Activated B cell treated with CpG ODN at 0.5 μM for 24 hours (primary cell): Measurements from ENCODE around the gene IL17RA. TPM values are rescaled to one million over a fixed set of nuclear protein-coding genes. Genes with fewer than 3 reads are reported as not detected.

Source experiments
- ATAC-seq: fragments of 200-7000 bp; cut with Tn5 transposase; one replicate; pipeline ENCODE4 v1.10.0; 2021; ENCODE audit warnings: low read depth, mild to moderate bottlenecking, moderate library complexity
- CTCF ChIA-PET: fragments of 350-600 bp; sonication (Branson Sonifier 250); formaldehyde crosslinking; loops from one replicate; lab custom pipeline; 2021; ENCODE audit warnings: antibody characterized with exemption; lab: Charles Lee
- POLR2A ChIA-PET: fragments of 350-600 bp; sonication (Branson Sonifier 250); formaldehyde crosslinking; loops from one replicate; lab custom pipeline; 2021; ENCODE audit warnings: antibody characterized with exemption; lab: Charles Lee
- DNase-seq: peaks from one replicate; pipeline ENCODE4 v3.0.0; 2022
- H3K27ac Mint-ChIP-seq: one replicate; pipeline ENCODE4 v1.8.0; 2020; ENCODE audit warnings: mixed read lengths
- H3K27me3 Mint-ChIP-seq: one replicate; pipeline ENCODE4 v1.8.0; 2021; ENCODE audit warnings: mixed read lengths
- H3K36me3 Mint-ChIP-seq: one replicate; pipeline ENCODE4 v1.8.0; 2021; ENCODE audit warnings: low read depth, mixed read lengths
- H3K4me1 Mint-ChIP-seq: one replicate; pipeline ENCODE4 v1.8.0; 2021; ENCODE audit warnings: mixed read lengths
- H3K4me3 Mint-ChIP-seq: one replicate; pipeline ENCODE4 v1.8.0; 2020; ENCODE audit warnings: mild to moderate bottlenecking, mixed read lengths
- H3K9me3 Mint-ChIP-seq: one replicate; pipeline ENCODE4 v1.8.0; 2020; ENCODE audit warnings: mixed read lengths
- CTCF ChIP-seq: fragments of 200-600 bp; IDR thresholded peaks from one replicate; pipeline ENCODE4 v1.8.0; 2022; ENCODE audit warnings: antibody characterized with exemption, mild to moderate bottlenecking
- intact Hi-C: fragments of 100-400 bp; cut with micrococcal nuclease; formaldehyde crosslinking; loops from one replicate; pipeline ENCODE4 v1.15.1; 2024
- total RNA-seq: library from RNA; stranded (reverse); gene quantifications from 2 replicates; pipeline ENCODE4 v1.2.3, GENCODE V29; 2022

IL17RA gene
- total RNA-seq, 1 donor from 2014 or later: 18.1 TPM

- DNase-seq: no peak
- H3K27me3 Mint-ChIP-seq: peaks cover 19% of the 10 kb centered on the region
- no peak for TF ChIP-seq CTCF
- no peaks in the 10 kb centered on the region for H3K9me3 Mint-ChIP-seq
- H3K27ac Mint-ChIP-seq: no peak overlapping the region
- peaks cover 35% of the 10 kb centered on the region for H3K4me1 Mint-ChIP-seq
- intact Hi-C loops: no loop called here
- H3K36me3 Mint-ChIP-seq: no peaks in the 10 kb centered on the region
- ChIA-PET CTCF (interaction anchor here (1.6 kb wide), 1 partner anchor 54 kb away, joined by 4 read pairs; no protein-coding TSS in a partner anchor), POLR2A (no interaction called here)
- ATAC-seq: no peak
- no peak overlapping the region for H3K4me3 Mint-ChIP-seq
Measured at GRCh38 chr22:17117400-17117799, 32.6 kb downstream of the IL17RA start.

GRCh38 chr22:17117890-17118289, 33.1 kb downstream of the IL17RA start:
- DNase-seq: no peak
- ChIA-PET CTCF (interaction anchor here (1.6 kb wide), 1 partner anchor 54 kb away, joined by 4 read pairs; no protein-coding TSS in a partner anchor), POLR2A (interaction anchor here (0.6 kb wide), 1 partner anchor 35 kb away, joined by 4 read pairs; no protein-coding TSS in a partner anchor)
- Mint-ChIP-seq H3K36me3 (no peaks in the 10 kb centered on the region), H3K27ac (no peak overlapping the region), H3K4me3 (peak overlapping the region; percentile 52), H3K9me3 (no peaks in the 10 kb centered on the region), H3K27me3 (peaks cover 23% of the 10 kb centered on the region), H3K4me1 (peaks cover 35% of the 10 kb centered on the region)
- no peak for TF ChIP-seq CTCF
- no peak for ATAC-seq
- intact Hi-C loops: no loop called here

- intact Hi-C loops: no loop called here
- CTCF ChIA-PET: interaction anchor here (1.6 kb wide), 1 partner anchor 53 kb away, joined by 4 read pairs; no protein-coding TSS in a partner anchor
- peaks cover 23% of the 10 kb centered on the region for H3K27me3 Mint-ChIP-seq
- no peak for TF ChIP-seq CTCF
- peak overlapping the region; percentile 52 for H3K4me3 Mint-ChIP-seq
- peaks cover 35% of the 10 kb centered on the region for H3K4me1 Mint-ChIP-seq
- POLR2A ChIA-PET: interaction anchor here (0.6 kb wide), 1 partner anchor 35 kb away, joined by 4 read pairs; no protein-coding TSS in a partner anchor
- no peak for DNase-seq
- ATAC-seq: no peak
- H3K27ac Mint-ChIP-seq: no peak overlapping the region
- H3K36me3 Mint-ChIP-seq: no peaks in the 10 kb centered on the region
- no peaks in the 10 kb centered on the region for H3K9me3 Mint-ChIP-seq
Measured at GRCh38 chr22:17118342-17118741, 33.5 kb downstream of the IL17RA start.

GRCh38 chr22:17119481-17120202, 34.8 kb downstream of the IL17RA start:
- no peak for ATAC-seq
- no peak overlapping the region for H3K27ac Mint-ChIP-seq
- intact Hi-C loops: no loop called here
- peaks cover 35% of the 10 kb centered on the region for H3K4me1 Mint-ChIP-seq
- H3K4me3 Mint-ChIP-seq: peak overlapping the region; percentile 41
- H3K27me3 Mint-ChIP-seq: peaks cover 27% of the 10 kb centered on the region
- CTCF ChIA-PET: no interaction called here
- H3K9me3 Mint-ChIP-seq: no peaks in the 10 kb centered on the region
- no peak for TF ChIP-seq CTCF
- POLR2A ChIA-PET: no interaction called here
- DNase-seq: no peak
- no peaks in the 10 kb centered on the region for H3K36me3 Mint-ChIP-seq

- no peak overlapping the region for H3K27ac Mint-ChIP-seq
- peak overlapping the region; percentile 24 for H3K4me3 Mint-ChIP-seq
- no peaks in the 10 kb centered on the region for H3K9me3 Mint-ChIP-seq
- H3K4me1 Mint-ChIP-seq: peaks cover 35% of the 10 kb centered on the region
- H3K36me3 Mint-ChIP-seq: no peaks in the 10 kb centered on the region
- ATAC-seq: peak; percentile 71
- ChIA-PET POLR2A (no interaction called here), CTCF (no interaction called here)
- TF ChIP-seq CTCF: no peak
- DNase-seq: peak; percentile 44
- intact Hi-C loops: no loop called here
- H3K27me3 Mint-ChIP-seq: peaks cover 27% of the 10 kb centered on the region
Measured at GRCh38 chr22:17120281-17120680, 35.5 kb downstream of the IL17RA start.
